B cell (primary cell): Measurements from ENCODE around the gene LMAN1L. TPM values are rescaled to one million over a fixed set of nuclear protein-coding genes. Genes with fewer than 3 reads are reported as not detected.
A peak's percentile ranks its signal among the peaks of the same experiment; 100 is the strongest.

ENCODE experiments used
- ATAC-seq: fragments of 200-7000 bp; cut with Tn5 transposase; one replicate; pipeline ENCODE4 v1.10.0; 2021; ENCODE audit warnings: low read depth, mild to moderate bottlenecking, moderate number of reproducible peaks, moderate library complexity
- CTCF ChIA-PET: fragments of 350-600 bp; sonication (Branson Sonifier 250); formaldehyde crosslinking; loops from one replicate; lab custom pipeline; 2021; ENCODE audit warnings: antibody characterized with exemption, inconsistent platforms; lab: Charles Lee
- POLR2A ChIA-PET: fragments of 350-600 bp; sonication (Branson Sonifier 250); formaldehyde crosslinking; loops from one replicate; lab custom pipeline; 2021; ENCODE audit warnings: antibody characterized with exemption; lab: Charles Lee
- DNase-seq: peaks from one replicate; pipeline ENCODE4 v3.0.0; 2013
- H2AFZ ChIP-seq: 2 replicates; pipeline ENCODE4 v1.6.1; 2012; ENCODE audit warnings: mild to moderate bottlenecking, low read depth, low read length; ENCODE audit not compliant: insufficient read depth, poor library complexity, severe bottlenecking
- H3K27ac ChIP-seq, 2 donors: 1 replicate in 1 of 2; 2 replicates in 1 of 2; pipeline ENCODE4 v1.5.1; 2012 to 2013; ENCODE audit warnings: low read length in 2 of 2, mild to moderate bottlenecking in 2 of 2, moderate library complexity in 1 of 2
- H3K27me3 ChIP-seq, 4 experiments: fragments of 200-600 bp in 1 of 4; sonication (generic) in 1 of 4; replicated peaks in 1 of 4; 1 replicate in 2 of 4; 2 replicates in 2 of 4; pipeline versions ENCODE4 v1.6.1 to v1.7.0; 2013 to 2016; ENCODE audit warnings: low read length in 3 of 4, mild to moderate bottlenecking in 2 of 4, mixed read lengths in 1 of 4, moderate library complexity in 1 of 4; ENCODE audit not compliant: insufficient read depth in 4 of 4, control insufficient read depth in 3 of 4; ENCODE audit errors: control extremely low read depth in 1 of 4
- H3K36me3 ChIP-seq, 2 experiments: replicated peaks in 1 of 2; 1 replicate in 1 of 2; 2 replicates in 1 of 2; pipeline versions ENCODE4 v1.6.1 to v1.7.1; 2013; ENCODE audit warnings: low read length in 1 of 2; ENCODE audit not compliant: insufficient read depth in 2 of 2, control insufficient read depth in 1 of 2; ENCODE audit errors: control extremely low read depth in 1 of 2, extremely low read depth in 1 of 2
- H3K4me1 ChIP-seq, 2 donors: fragments of 200-600 bp in 1 of 2; sonication (generic) in 1 of 2; 1 replicate in 1 of 2; 2 replicates in 1 of 2; pipeline versions ENCODE4 v1.5.1 to v1.6.1; 2013 to 2017; ENCODE audit warnings: low read length in 2 of 2; ENCODE audit not compliant: control insufficient read depth in 2 of 2, insufficient read depth in 2 of 2
- H3K4me2 ChIP-seq: replicated peaks from 2 replicates; pipeline ENCODE3; 2012; ENCODE audit warnings: mild to moderate bottlenecking, low read depth, low read length; ENCODE audit not compliant: poor library complexity, severe bottlenecking
- H3K4me3 ChIP-seq, 5 experiments: fragments of 200-600 bp in 1 of 5; sonication (generic) in 1 of 5; 1 replicate in 3 of 5; 2 replicates in 2 of 5; pipeline versions ENCODE4 v1.5.1 to v1.7.0; 2011 to 2016; ENCODE audit warnings: low read length in 4 of 5, mild to moderate bottlenecking in 4 of 5, low read depth in 2 of 5, control low read depth in 1 of 5, moderate library complexity in 1 of 5; ENCODE audit not compliant: insufficient read depth in 1 of 5; ENCODE audit errors: control extremely low read depth in 1 of 5, extremely low read depth in 1 of 5
- H3K79me2 ChIP-seq: fragments of 200-600 bp; sonication (generic); one replicate; pipeline ENCODE4 v1.6.0; 2016; ENCODE audit warnings: low read length; ENCODE audit not compliant: control insufficient read depth, insufficient read depth
- H3K9ac ChIP-seq: fragments of 200-600 bp; sonication (generic); 2 replicates; pipeline ENCODE4 v1.6.1; 2017; ENCODE audit warnings: mild to moderate bottlenecking, low read length, moderate library complexity
- H3K9me3 ChIP-seq, 3 donors: one replicate each; pipeline versions ENCODE4 v1.6.1 to v1.7.1; 2013; ENCODE audit warnings: low read length in 2 of 3; ENCODE audit not compliant: control insufficient read depth in 2 of 3, insufficient read depth in 1 of 3; ENCODE audit errors: control extremely low read depth in 1 of 3
- H4K20me1 ChIP-seq: 2 replicates; pipeline ENCODE4 v1.6.0; 2012; ENCODE audit warnings: mild to moderate bottlenecking, low read length; ENCODE audit not compliant: insufficient read depth, control insufficient read depth, poor library complexity, severe bottlenecking
- H3K27ac Mint-ChIP-seq: one replicate; pipeline ENCODE4 v1.8.0; 2021; ENCODE audit warnings: mixed read lengths
- H3K27me3 Mint-ChIP-seq: one replicate; pipeline ENCODE4 v1.8.0; 2021; ENCODE audit warnings: mixed read lengths
- H3K4me1 Mint-ChIP-seq: one replicate; pipeline ENCODE4 v1.8.0; 2021; ENCODE audit warnings: mixed read lengths
- H3K4me3 Mint-ChIP-seq: one replicate; pipeline ENCODE4 v1.8.0; 2021; ENCODE audit warnings: mixed read lengths
- H3K9me3 Mint-ChIP-seq: one replicate; pipeline ENCODE4 v1.8.0; 2022; ENCODE audit warnings: mixed read lengths; ENCODE audit not compliant: insufficient read depth
- EZH2 ChIP-seq: IDR thresholded peaks from 2 replicates; pipeline ENCODE4 v1.6.1; 2012; ENCODE audit warnings: borderline replicate concordance, low read depth, mild to moderate bottlenecking, moderate library complexity, low read length; ENCODE audit not compliant: insufficient read depth, poor library complexity, severe bottlenecking
- WGBS: methylation state at CpG from one replicate; pipeline ENCODE4 v1.1.5; 2013; ENCODE audit warnings: missing lambda C conversion rate; ENCODE audit not compliant: insufficient coverage; 5-methylcytosine and 5-hydroxymethylcytosine counted together
- intact Hi-C: fragments of 100-400 bp; cut with micrococcal nuclease; formaldehyde crosslinking; loops from one replicate; pipeline ENCODE4 v1.10.0; 2022
- polyA plus RNA-seq: library from polyadenylated mRNA; depleted of rRNA; stranded (reverse); fragments of >200 nt; gene quantifications from 2 replicates; pipeline ENCODE4 v1.2.3, GENCODE V29; 2012
- total RNA-seq, 2 donors: library from RNA; stranded (reverse); fragments of 120-200 nt in 1 of 2; gene quantifications; 1 replicate in 1 of 2; 2 replicates in 1 of 2; pipeline versions ENCODE4 v1.2.3 to v1.2.4, GENCODE V29; 2013 to 2022
- TF ChIP-seq, protein P1 (sequence below): fragments of 200-600 bp; IDR thresholded peaks from one replicate; pipeline ENCODE4 v1.8.0; 2022; ENCODE audit warnings: antibody characterized with exemption, mild to moderate bottlenecking

Gene LMAN1L
- total and polyA plus RNA-seq, 2 donors (not counting 1 experiment from before 2014, with no cell fraction given): 0.60 to 1.1 TPM

DNA sequence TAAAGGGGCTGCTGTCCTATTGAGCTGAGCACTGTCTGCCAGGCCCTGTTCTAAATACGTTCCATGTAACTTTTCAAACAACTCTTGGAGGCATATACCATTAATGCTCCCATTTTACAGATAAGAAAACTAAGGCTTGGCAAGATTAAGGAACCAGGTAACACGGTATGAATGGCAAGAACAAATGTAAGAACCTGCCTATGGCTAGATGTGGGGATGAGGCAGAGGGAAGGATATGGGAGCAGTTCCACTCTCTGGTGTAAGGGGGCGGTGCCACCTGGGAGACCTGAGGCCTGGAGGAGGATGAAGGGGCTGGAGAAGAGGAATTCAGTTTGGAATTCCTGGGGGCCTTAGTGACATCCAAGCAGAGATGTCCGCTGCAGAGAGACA lies 3.8 kb upstream of the LMAN1L start:
- Histone ChIP-seq H2AFZ (no peak overlapping the region), H3K79me2 (peaks cover 4% of the 10 kb centered on the region), H3K36me3 (peaks cover 0 to under 1% of the 10 kb centered on the region in 2 experiments), H3K27me3 (no peaks in the 10 kb centered on the region), H3K4me1 (peaks cover 16 to 24% of the 10 kb centered on the region in 2 donors), H3K27ac (peak overlapping the region in 1 of 2 donors; percentile 41), H3K9ac (no peak overlapping the region), H3K9me3 (no peaks in the 10 kb centered on the region), H4K20me1 (peaks cover 14% of the 10 kb centered on the region), H3K4me3 (no peak overlapping the region), H3K4me2 (no peak overlapping the region)
- H3K4me3 Mint-ChIP-seq: no peak overlapping the region
- no peaks in the 10 kb centered on the region for H3K27me3 Mint-ChIP-seq
- DNase-seq (no peak), ATAC-seq (no peak)
- CTCF ChIA-PET: interaction anchor here (1.0 to 37.1 kb wide), 3 partner anchors 9 to 29 kb away, joined by 4 to 2548 read pairs (median 5); partner anchors contain the start of gene CSK
- intact Hi-C loops: no loop called here
- peaks cover 30% of the 10 kb centered on the region for H3K4me1 Mint-ChIP-seq
- WGBS: 64% methylated on average over 3 of the region's 4 CpGs
- H3K27ac Mint-ChIP-seq: peak overlapping the region; percentile 66
- TF ChIP-seq, protein P1, sequence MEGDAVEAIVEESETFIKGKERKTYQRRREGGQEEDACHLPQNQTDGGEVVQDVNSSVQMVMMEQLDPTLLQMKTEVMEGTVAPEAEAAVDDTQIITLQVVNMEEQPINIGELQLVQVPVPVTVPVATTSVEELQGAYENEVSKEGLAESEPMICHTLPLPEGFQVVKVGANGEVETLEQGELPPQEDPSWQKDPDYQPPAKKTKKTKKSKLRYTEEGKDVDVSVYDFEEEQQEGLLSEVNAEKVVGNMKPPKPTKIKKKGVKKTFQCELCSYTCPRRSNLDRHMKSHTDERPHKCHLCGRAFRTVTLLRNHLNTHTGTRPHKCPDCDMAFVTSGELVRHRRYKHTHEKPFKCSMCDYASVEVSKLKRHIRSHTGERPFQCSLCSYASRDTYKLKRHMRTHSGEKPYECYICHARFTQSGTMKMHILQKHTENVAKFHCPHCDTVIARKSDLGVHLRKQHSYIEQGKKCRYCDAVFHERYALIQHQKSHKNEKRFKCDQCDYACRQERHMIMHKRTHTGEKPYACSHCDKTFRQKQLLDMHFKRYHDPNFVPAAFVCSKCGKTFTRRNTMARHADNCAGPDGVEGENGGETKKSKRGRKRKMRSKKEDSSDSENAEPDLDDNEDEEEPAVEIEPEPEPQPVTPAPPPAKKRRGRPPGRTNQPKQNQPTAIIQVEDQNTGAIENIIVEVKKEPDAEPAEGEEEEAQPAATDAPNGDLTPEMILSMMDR: no peak
- no peak for TF ChIP-seq EZH2
- POLR2A ChIA-PET: interaction anchor here (0.6 to 1.2 kb wide), 2 partner anchors 39 to 50 kb away, joined by 4 to 8 read pairs; no protein-coding TSS in a partner anchor
- H3K9me3 Mint-ChIP-seq: no peaks in the 10 kb centered on the region

DNA sequence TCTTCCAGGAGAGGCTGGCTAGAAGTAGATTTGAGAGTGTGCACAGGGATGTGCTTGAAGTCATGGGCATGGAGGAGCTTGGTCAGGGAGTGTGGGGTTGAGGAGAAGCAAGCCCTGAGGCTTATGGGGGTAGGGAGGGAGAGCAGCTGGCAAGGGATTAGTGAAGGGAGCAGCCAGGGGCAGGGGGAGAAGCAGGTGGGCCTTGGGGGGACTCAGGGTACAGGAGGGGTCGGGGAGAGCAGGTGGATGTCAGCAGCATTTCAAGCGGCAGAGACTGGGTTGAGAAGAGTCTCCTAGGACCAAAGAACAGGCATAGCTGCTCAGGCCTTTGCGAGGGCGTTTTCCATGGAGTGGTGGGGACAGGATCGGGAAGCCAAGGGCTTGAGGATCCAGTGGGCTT lies 3.4 kb upstream of the LMAN1L start:
- ATAC-seq (no peak), DNase-seq (no peak)
- Histone ChIP-seq H3K79me2 (peaks cover 4% of the 10 kb centered on the region), H3K4me1 (peaks cover 16 to 24% of the 10 kb centered on the region in 2 donors), H3K36me3 (no peaks in the 10 kb centered on the region), H3K4me2 (no peak overlapping the region), H3K27me3 (no peaks in the 10 kb centered on the region), H3K9me3 (no peaks in the 10 kb centered on the region), H3K9ac (no peak overlapping the region), H4K20me1 (peaks cover 10% of the 10 kb centered on the region), H3K4me3 (no peak overlapping the region), H3K27ac (peak overlapping the region in 1 of 2 donors; percentile 41), H2AFZ (no peak overlapping the region)
- TF ChIP-seq, protein P1: no peak
- Mint-ChIP-seq H3K27me3 (no peaks in the 10 kb centered on the region), H3K4me3 (no peak overlapping the region), H3K9me3 (no peaks in the 10 kb centered on the region), H3K4me1 (peaks cover 30% of the 10 kb centered on the region), H3K27ac (peak overlapping the region; percentile 66)
- intact Hi-C loops: no loop called here
- WGBS: 91% methylated on average over 5 of the region's 5 CpGs
- ChIA-PET POLR2A (interaction anchor here (0.6 to 1.2 kb wide), 2 partner anchors 39 to 50 kb away, joined by 4 to 8 read pairs; no protein-coding TSS in a partner anchor), CTCF (interaction anchor here (2.2 to 37.1 kb wide), 2 partner anchors 10 to 29 kb away, joined by 5 to 2548 read pairs; partner anchors contain the start of gene CSK)
